ENCODE data around the gene ACTN1.

GRCh38 chr14:68876976-68877375 is 102.1 kb downstream of the ACTN1 start:
- no peak for TF ChIP-seq EP300 (IDR thresholded peaks at IDR 0.05)
- no peak for TF ChIP-seq CTCF (IDR thresholded peaks at IDR 0.05)
- no peak for TF ChIP-seq POLR2AphosphoS5 (IDR thresholded peaks at IDR 0.05)

All from suprapubic skin (tissue), 4 donors.